ENCODE data around the gene ADGRA1.
"Not testable (repeated sequence)": the region's sequence is repeated elsewhere in the genome, so short reads cannot be mapped to it uniquely, and the experiment has no call there.

The ADGRA1 gene

DNA sequence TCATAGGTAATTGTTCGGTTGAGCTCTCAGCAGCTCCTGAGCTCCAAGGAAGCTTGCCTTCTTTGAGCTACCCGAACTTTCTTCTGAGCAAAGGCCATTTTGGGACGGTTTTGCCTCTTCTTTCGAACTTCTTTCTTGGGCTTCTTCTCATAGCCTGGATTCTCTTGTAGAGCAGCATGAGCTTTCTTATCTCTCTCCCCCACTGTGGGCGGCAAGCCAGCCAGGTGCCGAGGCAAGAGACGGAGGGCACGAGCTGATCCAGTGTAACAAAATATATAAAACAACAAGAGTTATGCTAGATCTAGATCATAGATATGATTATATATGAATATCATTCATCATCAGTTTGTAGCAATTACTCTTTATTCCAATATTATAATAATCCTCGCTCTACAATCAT is 55.8 kb downstream of the ADGRA1 start:
- DNase-seq (ENCODE audit: low read depth in 2 of 2): no peak

DNA sequence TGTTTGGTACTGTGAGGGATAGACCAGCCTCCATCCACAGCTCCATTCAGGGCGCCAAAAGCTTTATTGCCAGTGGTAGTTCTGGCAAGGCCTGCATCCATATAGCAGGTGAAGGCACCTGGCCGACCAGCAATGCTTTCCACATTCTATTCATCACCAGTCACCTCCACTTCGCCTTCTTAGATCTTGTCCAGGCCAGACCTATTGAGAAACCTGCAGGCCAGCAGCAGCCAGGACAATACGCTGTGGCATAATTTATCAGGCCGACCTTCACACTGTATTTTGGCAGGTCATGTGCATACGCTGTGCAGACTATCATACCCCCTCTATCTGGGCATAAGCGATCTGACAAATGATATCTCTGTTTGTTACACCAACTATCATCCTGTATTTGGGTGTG is 57.0 kb downstream of the ADGRA1 start:
- DNase-seq (ENCODE audit: low read depth in 2 of 2): no peak

- DNase-seq (ENCODE audit: low read depth in 2 of 2): no peak
Observed at GRCh38 chr10:133150226-133150625, 62.5 kb downstream of the ADGRA1 start.

- DNase-seq (ENCODE audit: low read depth in 2 of 2): no peak
Observed at GRCh38 chr10:133150656-133151055, 62.9 kb downstream of the ADGRA1 start.

GRCh38 chr10:133151071-133151470 is 63.3 kb downstream of the ADGRA1 start:
- not testable (repeated sequence) for DNase-seq (ENCODE audit: low read depth in 2 of 2)

- DNase-seq (ENCODE audit: low read depth in 2 of 2): no peak
Observed at GRCh38 chr10:133151543-133151972, 63.8 kb downstream of the ADGRA1 start.

DNA sequence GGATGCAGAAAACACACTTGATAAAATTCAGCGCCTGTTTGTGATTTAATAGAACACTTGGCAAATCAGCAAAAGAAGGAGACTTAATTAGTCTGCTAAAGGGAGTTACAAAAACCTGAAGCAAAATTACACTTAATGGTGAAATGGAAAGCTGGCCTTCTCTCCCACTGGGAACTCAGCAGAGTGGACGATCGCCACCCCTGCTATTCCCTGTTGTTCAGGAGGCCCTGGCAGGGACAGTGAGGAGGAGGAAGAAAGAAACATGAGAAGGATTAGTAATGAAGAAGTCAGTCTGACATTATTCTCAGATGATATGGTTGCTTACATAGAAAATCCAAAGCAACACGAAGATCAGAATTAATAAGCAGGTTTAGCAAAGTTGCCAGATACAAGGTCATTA is 66.7 kb downstream of the ADGRA1 start:
- DNase-seq (ENCODE audit: low read depth in 2 of 2): no peak

- no peak for DNase-seq (ENCODE audit: low read depth in 2 of 2)
Observed at GRCh38 chr10:133154996-133155778, 67.5 kb downstream of the ADGRA1 start.

DNA sequence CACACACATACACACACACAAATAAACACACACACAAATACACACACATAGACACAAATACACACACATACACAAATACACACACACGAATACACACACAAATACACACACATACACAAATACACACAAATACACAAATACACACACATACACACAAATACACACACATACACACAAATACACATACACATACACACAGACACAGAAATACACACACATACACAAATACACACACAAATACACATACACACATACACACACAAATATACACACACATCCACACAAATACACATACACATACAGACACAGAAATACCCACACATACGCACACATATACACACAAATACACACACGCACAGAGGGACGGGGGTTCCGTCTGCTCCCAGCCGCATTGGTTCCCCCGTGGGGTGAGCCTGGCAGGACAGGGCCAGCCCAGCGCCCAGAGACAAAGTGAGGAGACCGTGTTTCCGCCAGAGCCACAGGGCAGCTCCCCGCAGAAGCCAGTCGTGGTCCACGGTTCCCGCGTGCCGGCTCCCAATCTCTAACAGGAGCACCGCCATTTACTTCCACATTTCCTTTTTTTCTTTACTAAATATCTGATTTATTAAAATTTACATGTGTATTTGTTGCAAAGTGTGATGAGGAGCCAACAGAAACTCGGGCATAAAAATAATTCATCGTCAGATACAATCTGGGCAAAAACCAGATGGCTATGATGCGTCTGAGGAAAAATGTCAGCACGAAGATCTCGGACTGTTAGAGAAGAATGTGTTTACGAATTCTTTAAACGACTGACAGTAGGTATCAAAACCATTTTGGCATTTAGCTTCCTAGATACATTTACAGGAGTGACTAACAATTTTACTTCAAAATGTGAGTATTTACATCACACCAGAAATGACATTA is 69.2 kb downstream of the ADGRA1 start:
- DNase-seq (ENCODE audit: low read depth in 2 of 2): no peak

- DNase-seq (ENCODE audit: low read depth in 2 of 2): no peak
Observed at GRCh38 chr10:133157662-133158436, 70.1 kb downstream of the ADGRA1 start.

DNA sequence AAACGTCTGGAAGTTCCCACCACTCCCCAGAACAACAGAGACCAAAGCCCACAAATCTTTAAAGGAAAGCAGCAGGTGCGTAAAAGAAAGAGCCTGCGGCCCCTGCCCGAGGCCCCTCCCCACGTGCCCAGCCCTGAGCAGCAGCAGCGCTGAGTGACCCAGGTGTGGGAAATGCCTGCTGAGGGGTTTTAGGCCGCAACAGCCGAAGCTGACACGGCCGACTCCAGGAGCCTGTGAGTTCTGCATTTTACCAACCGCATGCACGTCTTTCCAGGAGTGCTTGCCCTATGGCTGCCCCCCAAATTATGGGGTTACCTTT is 70.7 kb downstream of the ADGRA1 start:
- DNase-seq (ENCODE audit: low read depth in 2 of 2): no peak

DNA sequence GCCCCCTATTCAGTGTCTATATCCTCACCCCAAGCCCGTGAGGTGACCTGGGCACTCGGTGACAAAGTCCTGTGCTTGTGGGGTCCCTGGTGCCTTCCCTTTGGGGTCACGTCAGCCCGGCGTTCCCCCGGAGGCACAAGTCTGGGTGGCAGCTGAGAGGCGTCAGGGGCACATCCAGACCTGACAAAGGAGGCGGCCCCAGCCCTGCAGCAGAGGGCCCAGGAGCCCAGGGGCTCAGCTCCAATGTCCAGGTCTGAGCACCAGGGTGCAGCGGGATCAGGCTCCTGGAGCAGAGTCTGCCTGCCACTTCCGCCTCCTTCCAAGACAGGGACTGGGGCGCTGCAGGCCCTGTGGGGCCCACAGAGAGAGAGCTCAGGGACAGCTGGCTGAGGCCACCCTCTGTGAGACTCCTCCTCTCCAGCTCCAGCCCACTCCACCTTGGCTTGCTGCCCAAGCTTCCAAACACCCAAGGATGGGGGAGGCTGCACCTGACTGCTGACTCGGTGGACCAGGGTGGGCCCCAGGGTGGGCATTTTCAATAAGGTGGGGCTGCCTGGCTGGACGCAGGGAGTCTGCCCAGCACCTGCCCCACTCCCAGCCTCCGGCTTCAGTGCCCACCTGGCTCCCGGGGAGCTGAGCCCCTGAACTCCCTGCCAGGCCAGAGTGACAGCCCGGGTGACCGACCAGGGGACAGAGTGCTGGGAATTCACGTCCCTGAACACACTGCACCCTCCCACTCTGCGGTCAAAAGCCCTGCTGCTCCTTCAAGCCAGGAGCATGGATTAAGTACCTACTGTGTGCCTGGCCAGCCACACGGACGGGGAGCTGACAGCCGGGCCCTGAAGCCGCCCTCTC is 71.3 kb downstream of the ADGRA1 start:
- DNase-seq (ENCODE audit: low read depth in 2 of 2): no peak

- no peak for DNase-seq (ENCODE audit: low read depth in 2 of 2)
Observed at GRCh38 chr10:133159611-133159949, 71.9 kb downstream of the ADGRA1 start.

- DNase-seq (ENCODE audit: low read depth in 2 of 2): no peak
Observed at GRCh38 chr10:133159950-133160825, 72.5 kb downstream of the ADGRA1 start, which contains the start of gene KNDC1. Gene KNDC1, plus strand, starts transcription at chr10:133160219. Its CDS starts 249 bp downstream, at chr10:133160468.

GRCh38 chr10:133160826-133161471 is 73.2 kb downstream of the ADGRA1 start:
- no peak for DNase-seq (ENCODE audit: low read depth in 2 of 2)

- DNase-seq (ENCODE audit: low read depth in 2 of 2): no peak
Observed at GRCh38 chr10:133161486-133162109, 73.9 kb downstream of the ADGRA1 start.

DNA sequence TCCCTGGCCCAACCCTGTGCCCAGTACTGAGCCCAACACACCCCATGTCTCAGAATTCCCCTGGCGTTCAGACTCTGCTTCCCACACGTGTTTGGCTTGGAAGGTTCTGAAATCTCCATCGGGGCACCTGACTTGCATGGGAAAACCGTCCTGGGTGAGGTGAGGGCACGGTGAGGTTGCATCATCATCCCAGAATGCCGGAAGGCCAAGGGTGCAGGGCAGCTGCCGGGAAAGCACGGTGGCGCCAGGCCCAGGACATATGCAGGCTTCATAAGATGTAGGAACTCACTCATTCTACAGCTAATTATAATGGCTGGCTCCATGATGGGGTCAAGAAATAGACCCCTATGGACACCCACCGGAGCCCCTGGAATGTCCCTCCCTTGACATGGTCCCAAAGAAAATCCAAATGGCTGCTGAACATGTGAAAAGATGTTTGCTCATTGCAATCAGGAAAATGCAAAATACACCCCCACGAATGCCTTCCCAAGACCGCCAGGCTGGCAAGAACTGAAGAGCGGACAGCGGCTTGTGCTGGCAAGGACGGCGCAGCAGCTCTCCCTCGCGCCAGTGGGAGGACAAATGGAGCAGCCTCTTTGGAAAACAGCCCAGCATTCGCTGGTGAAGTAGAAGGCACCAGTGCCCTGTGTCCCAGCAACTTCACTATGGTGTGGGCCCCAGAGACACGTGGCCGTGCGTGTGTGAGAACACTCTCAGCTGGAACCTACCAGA is 74.6 kb downstream of the ADGRA1 start:
- DNase-seq (ENCODE audit: low read depth in 2 of 2): no peak

Data from stimulated activated CD4-positive, alpha-beta T cell treated with anti-CD3 and anti-CD28 coated beads, Interleukin-4, amount 100 ng/mL, for 48 hours (primary cell).